Endometrium (tissue), 2 donors: ENCODE results near the gene EEFSEC.
A peak's percentile ranks its signal among the peaks of the same experiment; 100 is the strongest.

Experiments used
- FAIRE-seq: peaks from 2 replicates; lab custom pipeline; 2012; peaks lifted over from hg19 to GRCh38; lab: Jason Lieb, UNC
- donor health status: control.
- donor health status: control.

Gene EEFSEC

GRCh38 chr3:128287216-128287615 lies 133.9 kb downstream of the EEFSEC start:
- no peak for FAIRE-seq

- FAIRE-seq = no peak
Observed at GRCh38 chr3:128289534-128289933, 136.3 kb downstream of the EEFSEC start.

GRCh38 chr3:128290484-128290883 lies 137.2 kb downstream of the EEFSEC start:
- no peak for FAIRE-seq

- FAIRE-seq = no peak
Observed at GRCh38 chr3:128293930-128294329, 140.6 kb downstream of the EEFSEC start.

- no peak for FAIRE-seq
Observed at GRCh38 chr3:128294999-128295468, 141.8 kb downstream of the EEFSEC start.

GRCh38 chr3:128296469-128297251 lies 143.4 kb downstream of the EEFSEC start:
- no peak for FAIRE-seq

GRCh38 chr3:128297401-128298138 lies 144.3 kb downstream of the EEFSEC start:
- FAIRE-seq = no peak

GRCh38 chr3:128301186-128302023 lies 148.1 kb downstream of the EEFSEC start:
- FAIRE-seq = no peak

- FAIRE-seq = no peak
Observed at GRCh38 chr3:128306481-128306880, 153.2 kb downstream of the EEFSEC start.

- no peak for FAIRE-seq
Observed at GRCh38 chr3:128307029-128307633, 153.8 kb downstream of the EEFSEC start.

- FAIRE-seq = no peak
Observed at GRCh38 chr3:128307781-128308469, 154.6 kb downstream of the EEFSEC start.

GRCh38 chr3:128309026-128309425 lies 155.7 kb downstream of the EEFSEC start:
- no peak for FAIRE-seq

GRCh38 chr3:128310286-128311058 lies 157.2 kb downstream of the EEFSEC start:
- no peak for FAIRE-seq

- FAIRE-seq = no peak
Observed at GRCh38 chr3:128311441-128311844, 158.2 kb downstream of the EEFSEC start.

GRCh38 chr3:128312271-128312670 lies 159.0 kb downstream of the EEFSEC start:
- FAIRE-seq = no peak

GRCh38 chr3:128313071-128313725 lies 159.9 kb downstream of the EEFSEC start:
- no peak for FAIRE-seq

GRCh38 chr3:128313935-128314334 lies 160.7 kb downstream of the EEFSEC start:
- FAIRE-seq = no peak

GRCh38 chr3:128315313-128315712 lies 162.0 kb downstream of the EEFSEC start:
- no peak for FAIRE-seq

GRCh38 chr3:128316481-128316891 lies 163.2 kb downstream of the EEFSEC start:
- peak; percentile 35 for FAIRE-seq

- no peak for FAIRE-seq
Observed at GRCh38 chr3:128317101-128317697, 163.9 kb downstream of the EEFSEC start.
